Ovary (tissue), 3 donors: ENCODE results near the gene REV3L.

Experiments
- POLR2A ChIP-seq: fragments of 450-650 bp; IDR thresholded peaks from one replicate; pipeline ENCODE4 v1.6.1; 2017; ENCODE audit warnings: antibody characterized with exemption, mild to moderate bottlenecking, moderate library complexity
- TF ChIP-seq, protein P1 (sequence below), 3 donors: fragments of 450-650 bp in 2 of 3; fragments of 200-600 bp in 1 of 3; IDR thresholded peaks; one replicate each; pipeline versions ENCODE4 v1.5.1 to v1.8.0; 2016 to 2022; ENCODE audit warnings: antibody characterized with exemption in 3 of 3, mild to moderate bottlenecking in 1 of 3
- donor health status: DM: no; HTN: no; CAD: no.

DNA sequence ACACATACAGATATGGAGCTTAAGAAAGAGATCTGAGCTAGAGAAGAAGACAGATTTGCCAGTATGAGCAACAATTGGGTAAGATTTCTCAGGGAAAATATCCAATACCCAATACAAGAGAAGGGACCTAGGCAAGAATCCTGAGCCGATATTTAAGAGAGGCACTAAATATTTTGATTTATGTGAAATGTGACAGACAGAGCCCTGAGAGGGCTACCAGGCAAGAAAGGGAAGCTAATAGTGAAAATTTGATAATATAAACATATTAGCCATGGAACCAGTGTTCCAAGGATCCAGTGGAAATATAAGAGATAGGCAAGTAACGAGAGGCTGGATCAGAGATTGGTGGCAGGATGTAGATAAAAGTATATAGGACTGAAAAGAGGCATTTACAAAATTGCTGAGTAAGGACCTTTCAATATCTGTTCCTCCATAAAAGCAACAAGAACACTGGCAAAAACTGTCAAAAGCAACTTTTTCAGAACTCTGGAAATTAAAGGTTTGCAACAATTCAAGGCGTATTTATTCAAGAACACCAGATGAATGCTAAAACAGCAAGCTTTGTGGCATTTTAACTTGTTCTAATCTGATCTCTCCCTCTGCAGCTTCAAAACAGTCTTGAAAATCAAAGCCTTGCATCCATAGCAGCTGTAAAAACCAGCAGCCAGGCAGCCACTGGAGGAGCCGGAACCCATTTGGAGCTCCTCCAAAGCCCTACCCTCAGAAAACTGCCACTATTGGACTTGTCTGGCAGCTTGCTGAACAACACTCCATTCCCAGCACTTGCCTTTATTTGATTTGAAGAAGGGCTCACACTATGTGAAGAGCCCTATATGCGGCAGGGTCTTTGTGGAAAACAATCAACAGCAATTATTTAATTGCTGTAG lies 58.8 kb downstream of the REV3L start:
- TF ChIP-seq, protein P1, sequence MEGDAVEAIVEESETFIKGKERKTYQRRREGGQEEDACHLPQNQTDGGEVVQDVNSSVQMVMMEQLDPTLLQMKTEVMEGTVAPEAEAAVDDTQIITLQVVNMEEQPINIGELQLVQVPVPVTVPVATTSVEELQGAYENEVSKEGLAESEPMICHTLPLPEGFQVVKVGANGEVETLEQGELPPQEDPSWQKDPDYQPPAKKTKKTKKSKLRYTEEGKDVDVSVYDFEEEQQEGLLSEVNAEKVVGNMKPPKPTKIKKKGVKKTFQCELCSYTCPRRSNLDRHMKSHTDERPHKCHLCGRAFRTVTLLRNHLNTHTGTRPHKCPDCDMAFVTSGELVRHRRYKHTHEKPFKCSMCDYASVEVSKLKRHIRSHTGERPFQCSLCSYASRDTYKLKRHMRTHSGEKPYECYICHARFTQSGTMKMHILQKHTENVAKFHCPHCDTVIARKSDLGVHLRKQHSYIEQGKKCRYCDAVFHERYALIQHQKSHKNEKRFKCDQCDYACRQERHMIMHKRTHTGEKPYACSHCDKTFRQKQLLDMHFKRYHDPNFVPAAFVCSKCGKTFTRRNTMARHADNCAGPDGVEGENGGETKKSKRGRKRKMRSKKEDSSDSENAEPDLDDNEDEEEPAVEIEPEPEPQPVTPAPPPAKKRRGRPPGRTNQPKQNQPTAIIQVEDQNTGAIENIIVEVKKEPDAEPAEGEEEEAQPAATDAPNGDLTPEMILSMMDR (IDR thresholded peaks at IDR 0.05) = no peak
- TF ChIP-seq POLR2A = no peak
